GM12864 (cell line): ENCODE results near the gene NELFE.
"Not testable (repeated sequence)": the region's sequence is repeated elsewhere in the genome, so short reads cannot be mapped to it uniquely, and the experiment has no call there.

Experiments used
- DNase-seq: peaks from one replicate; pipeline ENCODE4 v3.0.0-alpha.2; 2011; ENCODE audit warnings: low read depth
- H3K4me3 ChIP-seq: 2 replicates; pipeline ENCODE4 v1.5.1; 2011; ENCODE audit warnings: mild to moderate bottlenecking, low read depth, low read length, control low read depth
- TF ChIP-seq, protein P1 (sequence below): IDR thresholded peaks from 2 replicates; pipeline ENCODE4 v1.5.1; 2011; ENCODE audit warnings: low read depth, mild to moderate bottlenecking, moderate library complexity, low read length, control low read depth, inconsistent platforms; ENCODE audit errors: missing control alignments

The NELFE gene

DNA sequence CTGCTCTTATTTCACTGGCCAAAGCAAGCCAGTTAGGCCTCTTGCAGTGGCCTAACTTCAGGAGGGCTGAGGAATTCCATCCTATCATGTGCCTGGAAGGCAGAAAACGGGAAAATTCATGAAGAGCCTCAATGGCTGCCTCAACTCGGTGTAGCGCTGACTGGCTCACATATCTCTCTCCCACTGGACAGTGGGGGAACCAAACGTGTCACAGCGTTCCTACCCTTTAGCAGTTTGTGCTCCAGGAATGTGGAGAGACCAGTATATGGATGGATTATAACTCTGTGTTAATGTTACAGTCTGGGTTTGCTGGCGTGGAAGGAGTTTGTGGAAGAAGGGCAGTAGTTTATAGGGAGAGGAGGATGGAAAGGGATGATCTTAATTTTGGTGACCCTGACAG lies 43.0 kb downstream of the NELFE start:
- DNase-seq, result no peak
- H3K4me3 ChIP-seq, result no peak overlapping the region
- TF ChIP-seq, protein P1, sequence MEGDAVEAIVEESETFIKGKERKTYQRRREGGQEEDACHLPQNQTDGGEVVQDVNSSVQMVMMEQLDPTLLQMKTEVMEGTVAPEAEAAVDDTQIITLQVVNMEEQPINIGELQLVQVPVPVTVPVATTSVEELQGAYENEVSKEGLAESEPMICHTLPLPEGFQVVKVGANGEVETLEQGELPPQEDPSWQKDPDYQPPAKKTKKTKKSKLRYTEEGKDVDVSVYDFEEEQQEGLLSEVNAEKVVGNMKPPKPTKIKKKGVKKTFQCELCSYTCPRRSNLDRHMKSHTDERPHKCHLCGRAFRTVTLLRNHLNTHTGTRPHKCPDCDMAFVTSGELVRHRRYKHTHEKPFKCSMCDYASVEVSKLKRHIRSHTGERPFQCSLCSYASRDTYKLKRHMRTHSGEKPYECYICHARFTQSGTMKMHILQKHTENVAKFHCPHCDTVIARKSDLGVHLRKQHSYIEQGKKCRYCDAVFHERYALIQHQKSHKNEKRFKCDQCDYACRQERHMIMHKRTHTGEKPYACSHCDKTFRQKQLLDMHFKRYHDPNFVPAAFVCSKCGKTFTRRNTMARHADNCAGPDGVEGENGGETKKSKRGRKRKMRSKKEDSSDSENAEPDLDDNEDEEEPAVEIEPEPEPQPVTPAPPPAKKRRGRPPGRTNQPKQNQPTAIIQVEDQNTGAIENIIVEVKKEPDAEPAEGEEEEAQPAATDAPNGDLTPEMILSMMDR, result no peak

DNA sequence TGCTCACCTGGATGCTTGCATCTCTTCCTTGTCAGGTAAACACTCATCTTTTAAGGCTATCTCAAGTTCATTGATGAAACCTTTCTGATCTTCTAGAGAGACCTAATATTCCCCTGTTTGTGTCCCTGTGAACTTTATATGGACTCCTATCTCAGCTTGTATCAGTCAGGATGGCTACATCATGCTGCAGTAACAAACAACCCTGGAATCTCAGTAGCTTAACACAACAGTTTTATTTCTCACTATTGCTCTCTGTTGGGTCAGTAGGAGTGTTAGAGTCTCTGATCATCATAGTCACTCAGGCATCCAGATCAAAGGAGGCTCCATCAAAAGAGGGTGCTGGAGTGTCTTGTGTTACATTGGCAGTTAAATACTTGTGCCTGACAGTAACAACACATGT lies 43.4 kb downstream of the NELFE start:
- DNase-seq, result no peak

DNA sequence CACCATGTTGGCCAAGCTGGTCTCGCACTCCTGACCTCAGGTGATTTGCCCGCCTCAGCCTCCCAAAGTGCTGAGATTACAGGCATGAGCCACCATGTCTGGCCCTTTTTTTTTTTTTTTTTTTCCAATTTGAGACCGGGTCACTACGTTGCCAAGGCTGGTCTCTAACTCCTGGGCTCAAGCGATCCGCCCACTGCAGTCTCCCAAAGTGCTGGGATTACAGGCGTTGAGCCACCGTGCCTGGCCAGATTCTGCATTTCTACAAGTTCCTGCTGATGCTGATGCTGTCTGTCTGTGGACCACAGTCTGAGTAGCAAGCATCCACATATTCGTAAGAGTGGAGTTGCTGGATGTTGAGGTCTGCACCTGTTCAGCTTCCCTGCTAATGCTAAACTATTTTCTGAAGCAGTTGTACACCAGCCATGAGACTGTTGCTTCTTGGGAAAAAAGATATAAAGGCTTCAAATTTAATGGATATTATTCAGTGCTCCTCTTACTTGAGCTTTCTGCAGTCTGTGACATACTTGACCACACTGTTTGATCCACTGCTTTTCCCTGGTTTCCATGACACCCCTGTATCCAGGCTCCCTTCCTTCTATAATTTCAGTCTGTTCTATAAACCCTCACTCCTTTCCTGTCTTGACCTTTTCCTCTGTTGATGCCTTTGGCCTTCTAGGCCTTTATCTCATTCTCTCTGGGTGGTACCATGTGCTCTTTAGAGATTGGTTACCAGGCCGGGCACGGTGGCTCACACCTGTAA lies 46.8 kb downstream of the NELFE start:
- no peak overlapping the region for H3K4me3 ChIP-seq
- no peak for DNase-seq
- TF ChIP-seq, protein P1, result no peak

More for the DNA sequence above, 43.4 kb downstream of the NELFE start:
- TF ChIP-seq, protein P1, result no peak
- H3K4me3 ChIP-seq, result no peak overlapping the region

DNA sequence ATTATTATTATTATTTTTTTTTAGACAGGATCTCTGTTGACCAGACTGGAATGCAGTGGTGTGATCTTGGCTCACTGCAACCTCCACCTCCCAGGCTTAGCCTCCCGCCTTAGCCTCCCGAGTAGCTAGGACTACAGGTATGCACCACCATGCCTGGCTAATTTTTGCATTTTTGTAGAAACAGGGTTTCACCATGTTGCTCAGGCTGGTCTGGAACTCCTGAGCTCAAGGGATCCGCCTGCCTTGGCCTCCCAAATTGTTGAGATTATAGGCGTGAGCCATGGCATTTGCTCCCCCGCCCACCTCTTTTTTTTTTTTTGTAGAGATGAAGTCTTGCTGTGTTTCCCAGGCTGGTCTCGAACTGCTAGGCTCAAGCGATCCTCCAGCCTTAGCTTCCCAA lies 49.5 kb downstream of the NELFE start:
- H3K4me3 ChIP-seq, DNase-seq: not testable (repeated sequence)

DNA sequence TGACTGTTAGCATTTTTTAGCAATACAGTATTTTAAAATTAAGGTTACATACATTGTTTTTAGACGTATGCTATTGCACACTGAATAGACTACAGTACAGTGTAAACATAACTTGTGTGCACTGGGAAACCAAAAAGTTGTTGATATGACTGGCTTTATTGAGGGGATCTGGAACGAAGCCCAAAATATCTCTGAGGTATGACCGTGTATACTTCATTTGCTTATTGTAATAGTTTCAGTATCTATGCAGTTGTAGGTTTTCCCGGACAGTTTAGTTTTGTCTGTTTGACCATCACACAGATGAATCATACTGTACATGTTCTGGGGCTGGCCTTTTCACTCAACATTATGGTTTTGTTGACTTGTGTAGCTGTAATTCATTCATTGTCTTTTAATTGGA lies 50.0 kb downstream of the NELFE start:
- TF ChIP-seq, protein P1, result no peak
- DNase-seq, result no peak
- H3K4me3 ChIP-seq, result no peak overlapping the region

DNA sequence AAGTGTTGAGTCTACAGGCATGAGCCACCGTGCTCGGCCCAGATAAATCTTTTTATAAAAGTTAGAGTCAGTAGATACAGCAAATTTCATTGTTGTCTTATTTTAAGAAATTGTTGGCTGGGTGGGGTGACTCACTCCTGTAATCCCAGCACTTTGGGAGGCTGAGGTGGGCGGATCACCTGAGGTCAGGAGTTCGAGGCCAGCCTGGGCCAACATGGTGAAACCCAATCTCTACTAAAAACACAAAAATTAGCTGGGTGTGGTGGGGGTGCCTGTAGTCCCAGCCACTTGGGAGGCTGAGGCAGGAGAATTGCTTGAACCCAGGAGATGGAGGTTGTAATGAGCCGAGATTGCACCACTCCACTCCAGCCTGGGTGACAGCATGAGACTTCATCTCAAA lies 50.5 kb downstream of the NELFE start:
- not testable (repeated sequence) for H3K4me3 ChIP-seq, DNase-seq

DNA sequence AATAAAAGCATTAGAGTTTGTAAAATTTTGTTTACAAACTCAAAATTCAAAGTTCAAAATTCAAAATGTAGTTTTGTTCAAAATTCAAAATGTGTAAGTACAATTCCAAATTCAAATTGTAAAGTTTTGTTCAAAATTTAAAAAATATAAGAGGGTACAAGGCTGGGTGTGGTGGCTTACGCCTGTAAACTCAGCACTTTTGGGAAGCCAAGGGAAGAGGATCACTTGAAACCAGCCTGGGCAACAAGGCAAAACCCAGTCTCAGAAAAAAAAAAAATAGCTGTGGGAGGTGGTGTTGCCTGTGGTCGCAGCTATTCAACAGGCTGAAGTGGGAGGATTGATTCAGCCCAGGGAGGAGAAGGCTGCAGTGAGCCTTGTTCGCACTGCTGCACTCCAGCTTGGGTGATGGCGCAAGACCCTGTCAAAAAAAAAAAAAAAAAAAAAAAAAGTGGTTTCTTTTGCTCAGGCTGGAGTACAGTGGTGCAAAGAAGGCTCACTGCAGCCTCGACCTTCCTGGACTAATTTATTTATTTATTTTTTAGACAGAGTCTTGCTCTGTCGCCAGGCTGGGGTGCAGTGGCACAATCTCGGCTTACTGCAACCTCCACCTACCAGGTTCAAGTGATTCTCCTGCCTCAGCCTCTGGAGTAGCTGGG lies 51.5 kb downstream of the NELFE start:
- no peak for DNase-seq
- TF ChIP-seq, protein P1, result no peak
- no peak overlapping the region for H3K4me3 ChIP-seq

DNA sequence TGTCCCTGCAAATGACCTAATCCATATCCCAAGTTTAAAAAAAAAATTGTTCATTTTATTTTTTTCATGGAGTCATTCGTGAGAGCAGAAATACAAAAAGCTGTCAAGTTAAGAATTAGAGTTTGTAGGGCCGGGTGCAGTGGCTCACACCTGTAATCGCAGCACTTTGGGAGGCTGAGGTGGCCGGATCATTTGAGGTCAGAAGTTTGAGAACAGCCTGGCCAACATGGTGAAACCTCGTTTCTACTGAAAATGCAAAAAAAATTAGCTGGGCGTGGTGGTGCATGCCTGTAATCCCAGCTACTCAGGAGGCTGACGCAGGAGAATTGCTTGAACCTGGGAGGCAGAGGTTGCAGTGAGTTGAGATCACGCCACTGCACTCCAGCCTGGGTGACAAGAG lies 52.0 kb downstream of the NELFE start:
- not testable (repeated sequence) for DNase-seq, H3K4me3 ChIP-seq
